NOMO-1 treated with DMSO at 0.1 percent for 48 hours (cell line): Measurements from ENCODE around the gene KCNN1.
"Not testable (repeated sequence)": the region's sequence is repeated elsewhere in the genome, so short reads cannot be mapped to it uniquely, and the experiment has no call there.

ENCODE experiments used
- DNase-seq: peaks from one replicate; lab custom pipeline; 2025; ENCODE audit not compliant: unreplicated experiment; lab: John Stamatoyannopoulos, UW

Gene KCNN1

GRCh38 chr19:17999684-18000479 lies 33.0 kb downstream of the KCNN1 start:
- no peak for DNase-seq

GRCh38 chr19:18000480-18000914 lies 33.6 kb downstream of the KCNN1 start:
- no peak for DNase-seq

GRCh38 chr19:18000915-18001776 lies 34.2 kb downstream of the KCNN1 start:
- peak; percentile 84 for DNase-seq

- DNase-seq, result peak; percentile 22
These were observed 35.0 kb downstream of the KCNN1 start for GRCh38 chr19:18001777-18002345.

GRCh38 chr19:18002347-18002850 lies 35.5 kb downstream of the KCNN1 start:
- DNase-seq, result peak; percentile 62

- DNase-seq, result not testable (repeated sequence)
These were observed 38.8 kb downstream of the KCNN1 start for GRCh38 chr19:18005750-18006149.

GRCh38 chr19:18007044-18007916 lies 40.4 kb downstream of the KCNN1 start:
- peak; percentile 50 for DNase-seq

GRCh38 chr19:18007917-18008673 lies 41.2 kb downstream of the KCNN1 start, which contains the start of gene ARRDC2:
Gene ARRDC2, plus strand, starts transcription at chr19:18008170. Its CDS starts 141 bp downstream, at chr19:18008311.
- DNase-seq, result no peak

- DNase-seq, result no peak
These were observed 41.9 kb downstream of the KCNN1 start for GRCh38 chr19:18008814-18009213.

GRCh38 chr19:18009412-18010066 lies 42.6 kb downstream of the KCNN1 start:
- no peak for DNase-seq

GRCh38 chr19:18010149-18010548 lies 43.2 kb downstream of the KCNN1 start:
- DNase-seq, result no peak

- no peak for DNase-seq
These were observed 46.6 kb downstream of the KCNN1 start for GRCh38 chr19:18013210-18014111.

- no peak for DNase-seq
These were observed 47.3 kb downstream of the KCNN1 start for GRCh38 chr19:18014197-18014596.

GRCh38 chr19:18016209-18016910 lies 49.5 kb downstream of the KCNN1 start:
- no peak for DNase-seq

GRCh38 chr19:18017275-18018083 lies 50.6 kb downstream of the KCNN1 start:
- no peak for DNase-seq

GRCh38 chr19:18020212-18021085 lies 53.5 kb downstream of the KCNN1 start:
- no peak for DNase-seq
